NCI-H187 treated with DMSO at 0.1 percent for 48 hours (cell line): Measurements from ENCODE around the gene EHMT1.
"Not testable (repeated sequence)": the region's sequence is repeated elsewhere in the genome, so short reads cannot be mapped to it uniquely, and the experiment has no call there.

Source experiments
- DNase-seq: peaks from one replicate; lab custom pipeline; 2025; lab: John Stamatoyannopoulos, UW

Gene EHMT1

GRCh38 chr9:137873408-137873807 is 254.6 kb downstream of the EHMT1 start:
- DNase-seq, result no peak

DNA sequence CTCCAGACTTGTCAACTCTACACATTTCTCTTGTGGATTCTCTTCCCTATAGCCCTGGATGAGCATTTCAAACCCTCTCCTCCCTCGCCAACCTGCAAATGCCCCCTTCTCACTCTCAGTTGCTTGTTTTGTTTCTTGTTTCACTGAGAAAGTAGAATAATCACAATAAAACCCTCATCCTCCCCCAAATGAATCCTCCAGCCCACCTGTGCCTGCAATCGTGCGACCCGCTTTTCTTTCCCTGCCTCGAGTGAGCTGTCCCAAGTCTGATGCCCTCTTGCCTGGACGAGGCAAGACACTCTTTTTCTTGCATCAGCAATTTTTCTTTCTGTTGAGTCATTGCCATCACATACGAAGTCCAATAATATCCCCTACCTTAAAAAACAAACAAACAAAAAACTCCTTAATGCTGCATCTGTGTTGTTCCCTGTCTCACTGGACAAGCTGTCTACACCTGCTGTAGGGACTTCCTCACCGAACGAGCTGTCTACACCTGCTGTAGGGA is 255.1 kb downstream of the EHMT1 start:
- DNase-seq, result no peak

DNA sequence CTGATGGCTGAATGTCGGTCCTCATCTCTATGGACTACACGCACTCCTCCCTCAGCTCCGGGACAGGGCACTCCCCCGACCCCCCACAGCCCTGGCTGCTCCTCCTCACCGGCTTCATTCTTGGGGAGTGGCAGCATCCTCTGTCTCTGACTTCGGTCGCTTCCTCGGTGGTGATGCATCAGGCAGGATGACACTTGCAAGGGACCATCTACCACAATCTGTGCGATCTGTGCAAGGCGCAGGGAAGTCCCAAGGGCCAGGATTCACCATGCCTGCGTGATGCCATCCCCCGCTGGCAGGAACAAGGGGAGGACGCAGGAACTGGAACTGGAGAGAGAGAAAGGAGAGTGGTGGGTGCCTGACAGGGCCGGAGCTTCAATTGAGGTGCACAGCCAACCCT is 256.5 kb downstream of the EHMT1 start:
- DNase-seq, result no peak

DNA sequence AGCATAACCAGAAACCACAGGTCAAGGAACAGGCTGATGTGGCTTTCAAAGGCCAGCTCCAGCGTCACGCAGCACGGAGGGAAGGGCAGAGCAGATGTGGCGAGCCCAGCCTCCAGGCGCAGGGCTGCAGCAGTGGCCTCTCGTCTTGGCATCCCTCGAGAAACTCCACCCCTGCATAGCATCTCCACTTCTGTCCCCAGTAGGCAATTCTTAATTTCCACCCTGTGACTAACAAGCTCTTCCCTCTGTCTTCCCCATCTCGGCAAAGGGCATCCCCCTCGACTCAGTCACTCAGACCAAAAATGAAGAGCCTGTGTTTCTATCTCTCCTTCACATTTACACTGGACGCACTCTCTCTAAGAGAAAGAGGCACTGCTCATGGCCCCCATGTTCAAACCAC is 257.0 kb downstream of the EHMT1 start:
- no peak for DNase-seq

DNA sequence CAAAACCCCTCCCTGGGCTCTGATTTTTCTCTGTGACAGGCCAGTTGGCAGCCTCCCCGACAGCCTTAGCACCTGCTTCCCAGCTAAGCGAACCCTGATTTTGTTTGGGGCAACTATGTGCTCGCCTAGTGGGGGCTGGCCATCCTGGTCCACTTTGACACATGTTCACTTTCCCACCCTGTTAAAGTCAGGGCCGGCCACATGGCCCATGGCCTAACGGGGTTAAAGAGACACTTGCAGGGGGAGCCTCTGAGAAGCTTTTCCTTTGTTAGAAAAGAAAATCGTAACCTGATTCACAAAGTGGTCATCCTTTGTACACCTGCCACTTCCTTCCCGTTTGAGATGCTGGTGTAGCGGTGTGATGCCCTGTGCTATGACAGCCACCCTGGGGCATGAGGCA is 257.5 kb downstream of the EHMT1 start:
- DNase-seq, result no peak

GRCh38 chr9:137876781-137877386 is 258.1 kb downstream of the EHMT1 start:
- no peak for DNase-seq

DNA sequence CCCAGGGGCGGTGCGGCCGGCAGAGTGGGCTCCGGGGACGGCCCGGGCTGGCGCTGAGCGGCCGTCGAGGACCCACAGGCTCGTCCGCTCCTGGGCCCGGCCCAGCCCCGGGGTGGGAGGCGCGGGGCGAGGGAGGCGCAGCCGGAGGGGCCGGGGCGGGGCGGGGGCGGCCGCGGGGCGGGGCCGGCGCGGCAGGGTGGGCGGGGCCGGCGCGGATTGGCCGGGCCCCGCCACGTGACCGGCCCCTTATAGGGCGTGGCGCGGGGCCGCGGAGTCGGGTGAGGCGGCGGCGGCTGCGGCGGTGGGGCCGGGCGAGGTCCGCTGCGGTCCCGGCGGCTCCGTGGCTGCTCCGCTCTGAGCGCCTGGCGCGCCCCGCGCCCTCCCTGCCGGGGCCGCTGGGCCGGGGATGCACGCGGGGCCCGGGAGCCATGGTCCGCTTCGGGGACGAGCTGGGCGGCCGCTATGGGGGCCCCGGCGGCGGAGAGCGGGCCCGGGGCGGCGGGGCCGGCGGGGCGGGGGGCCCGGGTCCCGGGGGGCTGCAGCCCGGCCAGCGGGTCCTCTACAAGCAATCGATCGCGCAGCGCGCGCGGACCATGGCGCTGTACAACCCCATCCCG is 258.8 kb downstream of the EHMT1 start, which contains the start of gene CACNA1B:
Gene CACNA1B (plus strand): TSS at position 277 of the 617 bp plus-strand sequence. CDS start 152 bp downstream, at position 429.
- not testable (repeated sequence) for DNase-seq

- DNase-seq, result no peak
Measured at GRCh38 chr9:137878146-137878941, 259.5 kb downstream of the EHMT1 start.

DNA sequence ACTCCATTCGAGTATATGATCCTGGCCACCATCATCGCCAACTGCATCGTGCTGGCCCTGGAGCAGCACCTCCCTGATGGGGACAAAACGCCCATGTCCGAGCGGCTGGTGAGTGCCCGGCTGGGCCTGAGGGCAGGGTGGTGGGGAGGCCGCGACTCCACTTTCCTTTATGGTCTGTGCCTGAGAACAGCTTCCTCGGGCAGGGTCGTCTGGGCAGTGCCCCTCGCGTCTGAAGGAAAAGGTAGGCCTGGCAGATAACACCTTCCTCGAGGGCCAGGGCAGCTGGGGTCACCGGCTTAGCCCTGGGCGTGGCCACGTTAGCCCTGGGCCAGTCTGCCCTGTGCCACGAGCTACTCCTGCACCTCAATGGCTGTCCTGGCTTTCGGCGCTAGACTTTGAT is 260.2 kb downstream of the EHMT1 start:
- no peak for DNase-seq

DNA sequence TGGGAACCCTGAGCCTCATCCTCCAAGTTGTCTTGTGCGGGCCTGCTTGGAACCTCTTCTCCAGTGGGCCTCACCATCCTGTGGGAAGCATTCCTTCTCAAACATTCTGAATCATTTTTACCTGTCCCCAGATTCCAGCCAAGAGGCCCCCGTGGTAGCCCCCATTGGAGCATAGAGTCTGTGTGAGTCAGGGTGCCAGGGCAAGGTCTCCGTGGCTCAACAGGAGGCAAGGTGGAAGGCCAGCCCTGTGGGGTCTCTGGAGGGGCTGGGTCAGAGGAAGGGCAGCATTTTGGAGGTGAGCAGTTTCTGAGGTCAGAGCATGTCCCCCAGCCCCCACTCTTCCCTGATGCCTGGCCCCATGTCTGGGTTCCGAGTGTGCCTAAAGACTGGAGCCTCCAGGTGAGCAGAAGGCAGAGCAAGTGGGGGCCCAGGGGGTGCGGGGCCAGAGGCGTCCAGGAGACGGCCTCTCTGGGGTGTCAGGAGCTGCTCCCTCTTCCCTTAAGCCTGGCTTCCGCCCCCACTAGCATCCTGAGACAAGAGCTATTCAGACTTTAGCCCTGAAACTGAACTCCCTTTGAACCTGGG is 260.9 kb downstream of the EHMT1 start:
- no peak for DNase-seq

- no peak for DNase-seq
Measured at GRCh38 chr9:137880160-137880975, 261.6 kb downstream of the EHMT1 start.

- DNase-seq, result no peak
Measured at GRCh38 chr9:137880976-137881530, 262.2 kb downstream of the EHMT1 start.

- DNase-seq, result no peak
Measured at GRCh38 chr9:137881591-137882505, 263.0 kb downstream of the EHMT1 start.

- no peak for DNase-seq
Measured at GRCh38 chr9:137882506-137882821, 263.7 kb downstream of the EHMT1 start.

- not testable (repeated sequence) for DNase-seq
Measured at GRCh38 chr9:137883977-137884376, 265.2 kb downstream of the EHMT1 start.

DNA sequence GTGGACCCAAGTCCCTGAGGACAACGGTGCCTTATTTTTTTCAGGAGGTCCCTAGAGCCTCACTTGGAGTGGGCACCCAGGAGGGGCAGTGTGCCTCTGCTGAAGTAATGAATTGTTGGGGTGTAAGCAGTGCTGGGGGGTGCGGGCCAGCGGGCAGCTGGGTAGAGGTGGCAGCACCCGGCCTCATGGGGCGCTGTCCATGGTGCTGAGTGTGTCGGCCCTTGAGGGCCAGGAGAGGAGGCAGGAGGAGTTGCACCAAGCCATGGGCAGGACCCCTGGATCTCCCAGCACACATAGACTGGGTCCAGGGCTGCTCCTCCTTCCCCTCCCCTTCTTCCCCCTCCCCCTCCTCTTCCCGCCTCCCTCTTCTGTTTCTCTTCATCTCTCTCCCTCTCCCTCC is 265.7 kb downstream of the EHMT1 start:
- not testable (repeated sequence) for DNase-seq

DNA sequence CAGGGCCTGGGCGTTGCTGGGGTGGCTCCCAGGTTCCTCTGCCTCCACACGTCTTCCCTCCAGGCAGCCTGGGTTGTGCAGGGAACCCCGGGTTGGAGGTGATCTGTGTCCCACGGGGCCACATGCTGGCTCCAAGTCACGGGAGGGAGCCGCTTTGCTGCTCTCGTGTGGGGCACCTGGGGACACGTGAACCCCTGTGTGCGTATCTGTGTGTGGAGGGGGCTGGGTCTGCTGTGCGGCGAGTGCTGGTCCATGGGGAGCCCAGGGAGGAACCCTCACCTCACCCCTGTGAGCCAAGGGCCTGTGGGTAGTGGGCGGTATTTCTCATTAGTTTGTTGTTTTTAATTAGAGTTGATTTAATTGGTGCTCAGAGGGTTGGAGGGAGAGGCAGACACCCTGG is 266.3 kb downstream of the EHMT1 start:
- DNase-seq, result not testable (repeated sequence)
